ENCODE measurements around the gene RBM42.
A peak's percentile ranks its signal among the peaks of the same experiment; 100 is the strongest.
"Not testable (repeated sequence)": the region's sequence is repeated elsewhere in the genome, so short reads cannot be mapped to it uniquely, and the experiment has no call there.

Gene RBM42

DNA sequence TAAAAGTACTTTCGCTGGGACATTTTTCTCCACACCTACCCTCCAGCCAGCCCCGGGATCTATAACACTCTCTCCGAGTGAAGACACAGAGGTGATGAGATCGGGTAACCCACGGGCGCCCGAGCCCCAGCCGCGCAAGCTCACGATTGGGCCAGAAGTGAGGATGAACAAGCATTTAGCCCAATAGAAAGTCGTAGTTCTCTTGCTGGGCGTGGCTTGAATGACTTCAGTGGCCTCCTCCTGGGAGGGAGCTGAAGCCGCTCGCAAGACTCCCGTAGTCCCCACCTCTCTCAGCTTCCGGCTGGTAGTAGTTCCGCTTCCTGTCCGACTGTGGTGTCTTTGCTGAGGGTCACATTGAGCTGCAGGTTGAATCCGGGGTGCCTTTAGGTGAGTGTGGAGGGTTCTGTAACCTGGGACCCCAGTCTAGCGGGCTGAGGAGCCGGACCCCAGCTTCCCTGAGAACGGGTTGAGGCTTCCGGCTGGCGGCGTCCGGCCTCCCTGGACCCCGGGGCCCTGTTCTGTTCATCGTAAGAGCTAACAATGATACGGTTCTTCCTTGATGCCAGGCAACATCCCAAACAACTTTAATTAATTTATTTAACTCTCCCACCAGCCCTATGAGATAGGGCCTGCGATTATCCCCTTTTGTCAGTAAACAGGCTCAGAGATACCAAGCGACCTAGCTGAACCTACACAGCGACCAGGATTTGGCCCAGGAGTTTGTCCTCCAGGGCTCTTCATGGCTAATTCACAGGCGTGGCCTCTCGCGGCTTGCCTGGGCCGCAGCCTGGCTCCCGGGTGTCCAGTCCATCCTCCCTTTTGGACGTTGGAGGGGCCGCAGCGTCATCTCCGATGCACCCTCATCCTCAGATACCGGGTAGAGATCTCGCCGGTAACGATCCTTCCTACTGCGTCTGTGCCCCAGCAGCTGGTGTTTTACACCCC, 19.5 kb downstream of the RBM42 start, which contains the start of gene COX6B1:
TSS of gene COX6B1 (plus strand) at position 307 of the 945 bp plus-strand sequence. CDS start 2,921 bp downstream, outside the sequence.
- peak; percentile 78 to 96 for DNase-seq (ENCODE audit: extremely low read depth in 1 of 2, low read depth in 1 of 2)

DNA sequence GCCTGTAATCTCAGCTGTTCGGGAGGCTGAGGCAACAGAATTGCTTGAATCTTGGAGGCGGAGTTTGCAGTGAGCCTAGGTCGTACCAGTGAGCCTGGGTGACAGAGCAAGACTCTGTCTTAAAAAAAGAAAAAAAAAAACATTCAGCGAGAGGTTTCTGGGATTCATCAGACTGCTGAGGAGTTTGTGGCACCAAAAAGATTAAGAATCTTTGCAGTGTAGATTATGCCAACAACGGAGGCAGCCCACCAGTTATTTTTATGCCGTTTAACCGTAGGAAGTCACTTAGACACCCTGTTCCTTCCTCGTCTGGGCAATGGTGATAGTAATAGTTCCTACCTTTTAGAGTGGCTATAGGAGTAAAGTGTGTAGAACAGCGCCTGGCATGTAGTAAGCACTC, 21.7 kb downstream of the RBM42 start:
- DNase-seq (ENCODE audit: extremely low read depth in 1 of 2, low read depth in 1 of 2), result no peak

DNA sequence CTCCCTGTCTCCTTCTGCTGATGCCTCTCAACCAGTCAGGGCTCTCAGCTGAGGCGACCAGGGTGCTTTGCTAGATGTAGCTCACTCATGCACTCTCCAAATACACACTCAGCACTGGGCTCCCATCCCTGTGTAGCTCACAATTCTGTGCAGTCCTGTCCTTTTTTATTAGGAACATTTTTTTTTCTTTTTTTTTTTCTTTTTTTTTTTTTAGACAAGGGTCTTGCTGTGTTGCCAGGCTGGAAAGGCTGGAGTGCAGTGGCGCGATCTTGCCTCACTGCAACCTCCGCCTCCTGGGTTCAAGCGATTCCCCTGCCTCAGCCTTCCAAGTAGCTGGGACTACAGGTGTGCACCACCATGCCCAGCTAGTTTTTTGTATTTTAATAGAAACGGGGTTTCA, 26.0 kb downstream of the RBM42 start:
- DNase-seq (ENCODE audit: extremely low read depth in 1 of 2, low read depth in 1 of 2), result not testable (repeated sequence)

DNA sequence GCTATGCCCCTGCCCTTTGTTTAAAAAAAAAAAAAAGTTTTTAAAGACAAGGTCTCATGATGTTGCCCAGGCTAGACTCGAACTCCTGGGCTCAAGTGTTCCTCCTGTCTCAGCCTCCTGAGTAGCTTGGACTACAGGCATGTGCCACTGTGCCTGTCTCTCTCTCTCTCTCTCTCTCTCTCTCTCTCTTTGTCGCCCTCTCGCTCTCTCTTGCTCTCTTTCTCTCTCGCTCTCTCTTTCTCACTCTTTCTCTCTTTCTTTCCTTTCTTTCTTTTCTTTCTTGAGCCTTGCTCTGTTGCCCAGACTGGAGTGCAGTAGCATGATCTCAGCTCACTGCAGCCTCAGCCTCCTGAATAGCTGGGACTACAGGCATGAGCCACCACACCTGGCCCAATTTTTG, 26.8 kb downstream of the RBM42 start:
- DNase-seq (ENCODE audit: extremely low read depth in 1 of 2, low read depth in 1 of 2), result no peak

DNA sequence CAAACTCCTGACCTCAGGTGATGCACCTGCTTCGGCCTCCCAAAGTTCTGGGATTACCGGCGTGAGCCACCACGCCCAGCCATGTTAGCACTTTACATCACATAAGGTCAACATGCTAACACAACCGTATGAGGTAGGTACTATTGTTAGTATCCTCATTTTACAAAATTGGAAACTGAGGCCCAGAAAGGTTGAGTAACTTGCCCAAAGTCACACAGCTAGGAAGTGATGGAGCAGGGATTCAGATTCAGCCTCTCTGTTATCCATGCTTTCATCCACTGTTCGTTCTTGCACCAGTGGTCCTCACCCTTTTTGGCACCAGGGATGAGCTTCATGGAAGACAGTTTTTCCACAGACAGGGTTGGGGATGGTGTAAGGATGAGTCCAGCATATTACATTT, 27.9 kb downstream of the RBM42 start:
- no peak for DNase-seq (ENCODE audit: extremely low read depth in 1 of 2, low read depth in 1 of 2)

DNA sequence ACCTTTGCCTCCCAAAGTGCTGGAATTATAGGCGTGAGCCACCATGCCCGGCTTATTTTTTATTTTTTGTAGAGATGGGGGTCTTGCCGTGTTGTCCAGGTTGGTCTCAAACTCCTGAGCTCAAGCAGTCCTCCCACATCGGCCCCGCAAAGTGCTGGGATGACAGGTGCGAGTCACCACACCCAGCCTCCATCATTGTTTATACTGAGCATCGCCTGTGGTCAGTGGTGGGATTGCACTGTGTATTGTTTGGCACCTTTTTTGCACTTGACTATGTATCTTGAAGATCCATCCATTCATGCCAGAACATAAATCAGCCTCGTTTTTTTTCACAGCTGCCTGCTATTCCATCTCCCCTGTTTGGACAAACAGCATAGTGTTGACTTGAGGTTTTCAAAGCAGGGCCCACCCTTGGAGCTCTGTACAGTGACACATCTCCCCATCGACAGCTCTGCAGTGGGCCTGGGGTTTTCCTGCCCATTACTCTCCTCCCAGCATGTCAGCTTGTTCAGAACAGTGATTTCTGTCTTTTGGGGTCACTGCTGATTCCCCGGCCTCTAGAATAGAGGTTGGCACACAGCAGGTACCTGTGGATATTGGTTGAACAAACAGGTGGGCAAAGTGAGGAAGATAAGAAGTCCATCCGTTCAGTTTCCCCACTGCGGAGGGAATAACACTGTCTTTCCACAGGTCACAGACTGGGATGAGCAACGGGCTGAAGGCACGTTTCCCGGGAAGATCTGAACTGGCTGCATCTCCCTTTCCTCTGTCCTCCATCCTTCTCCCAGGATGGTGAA, 29.3 kb downstream of the RBM42 start:
- DNase-seq (ENCODE audit: extremely low read depth in 1 of 2, low read depth in 1 of 2), result no peak

DNA sequence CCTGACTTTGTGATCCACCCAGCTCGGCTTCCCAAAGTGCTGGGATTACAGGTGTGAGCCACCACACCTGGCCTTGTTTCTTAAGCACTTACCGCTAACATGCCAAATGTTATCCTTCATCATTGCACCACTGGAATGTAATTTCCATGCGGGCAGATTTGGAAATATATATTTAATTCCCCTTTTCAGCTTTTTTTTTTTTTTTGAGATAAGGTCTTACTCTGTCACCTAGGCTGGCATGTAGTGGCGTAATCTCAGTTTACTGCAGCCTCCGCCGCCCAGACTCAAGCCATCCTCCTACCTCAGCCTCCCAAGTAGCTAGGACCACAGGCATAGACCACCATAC, 33.1 kb downstream of the RBM42 start:
- DNase-seq (ENCODE audit: extremely low read depth in 1 of 2, low read depth in 1 of 2), result no peak

DNA sequence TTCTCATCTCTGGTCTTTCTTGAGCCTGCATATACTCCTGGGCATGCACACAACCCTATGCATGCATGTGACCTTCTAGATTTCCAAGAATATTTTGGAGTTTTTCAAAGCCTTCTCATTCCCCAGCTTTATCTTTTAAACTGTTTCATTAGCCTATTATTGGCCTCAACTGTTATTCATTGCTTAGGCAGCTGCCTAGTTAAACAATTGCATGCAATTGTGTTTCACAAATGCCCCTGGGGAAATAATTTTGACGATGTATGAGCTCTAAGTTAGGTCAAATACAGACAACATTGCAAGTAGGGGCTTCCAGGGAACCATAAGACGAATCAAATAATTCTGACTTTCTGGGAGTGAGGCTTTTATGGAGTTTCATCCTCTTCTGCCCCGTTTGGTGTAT, 35.1 kb downstream of the RBM42 start:
- DNase-seq (ENCODE audit: extremely low read depth in 1 of 2, low read depth in 1 of 2), result no peak

DNA sequence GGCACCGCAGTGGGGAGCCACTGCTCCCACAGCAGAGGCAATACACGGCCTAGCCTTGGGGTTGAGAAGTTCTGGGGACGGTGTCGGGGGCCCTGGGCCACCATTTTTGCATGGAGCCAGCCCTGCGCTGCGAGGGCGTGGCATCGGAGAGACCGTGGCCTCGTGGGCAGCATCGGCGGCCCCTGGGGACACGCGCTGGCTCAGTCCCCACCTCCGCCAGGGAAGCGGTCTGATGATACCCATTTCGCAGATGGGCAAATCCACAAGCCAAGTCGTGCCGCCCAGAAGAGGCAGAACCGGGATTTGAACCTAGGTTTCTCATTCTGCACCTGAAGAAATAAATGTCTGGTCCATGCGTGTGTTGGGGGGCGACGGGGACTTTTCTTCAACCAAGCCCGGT, 36.3 kb downstream of the RBM42 start:
- no peak for DNase-seq (ENCODE audit: extremely low read depth in 1 of 2, low read depth in 1 of 2)

DNA sequence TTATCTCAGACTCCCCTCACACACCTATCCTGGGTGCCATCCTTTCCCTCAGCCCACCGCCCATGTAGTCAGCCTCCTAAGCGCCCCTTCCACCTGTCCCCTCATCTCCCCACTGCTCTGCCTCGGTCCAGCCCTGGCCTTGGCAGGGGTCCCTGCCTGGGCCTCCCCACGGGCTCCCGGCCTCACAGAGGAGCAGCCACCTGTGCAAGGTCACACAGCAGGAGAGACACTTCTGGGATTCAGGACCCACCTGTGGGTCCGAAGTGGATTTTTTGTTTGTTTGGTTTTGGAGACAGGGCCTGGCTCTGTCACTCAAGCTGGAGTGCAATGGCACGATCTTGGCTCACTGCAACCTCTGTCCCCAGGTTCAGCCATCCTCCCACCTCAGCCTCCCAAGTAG, 36.8 kb downstream of the RBM42 start:
- no peak for DNase-seq (ENCODE audit: extremely low read depth in 1 of 2, low read depth in 1 of 2)

DNA sequence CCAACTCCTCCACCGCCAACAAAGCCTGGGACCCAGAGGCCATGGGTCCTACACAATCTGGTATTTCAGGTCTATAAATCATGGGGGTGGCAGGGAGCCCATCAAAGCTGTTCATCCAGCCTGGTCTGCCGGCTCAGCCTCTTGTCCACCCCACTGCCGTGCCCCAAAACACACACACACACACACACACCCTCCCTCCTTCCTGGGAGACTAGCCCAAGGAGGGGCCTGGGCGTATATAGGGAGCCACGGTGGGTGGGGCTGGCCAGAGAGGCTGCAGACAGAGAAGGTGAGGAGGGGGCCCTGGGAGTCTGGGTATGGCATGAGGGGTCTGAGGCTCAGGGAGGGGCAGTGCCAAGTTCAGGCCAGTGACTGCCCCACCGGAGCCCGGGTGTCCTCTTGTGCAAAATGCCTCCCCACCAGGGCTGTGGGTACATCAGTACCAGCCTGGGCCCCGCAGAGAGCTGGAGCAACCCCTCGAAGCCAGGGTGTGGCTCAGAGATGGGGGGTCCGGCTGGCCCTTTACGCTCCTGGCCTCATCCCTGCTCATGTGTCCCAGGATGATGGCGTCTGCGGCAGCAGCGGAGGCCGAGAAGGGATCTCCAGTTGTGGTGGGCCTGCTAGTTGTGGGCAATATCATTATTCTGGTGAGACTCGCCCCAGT, 37.5 kb downstream of the RBM42 start, which contains the start of gene UPK1A:
TSS of gene UPK1A (plus strand) at position 267 of the 663 bp plus-strand sequence. CDS start at position 563, 296 bp downstream.
- DNase-seq (ENCODE audit: extremely low read depth in 1 of 2, low read depth in 1 of 2), result no peak

DNA sequence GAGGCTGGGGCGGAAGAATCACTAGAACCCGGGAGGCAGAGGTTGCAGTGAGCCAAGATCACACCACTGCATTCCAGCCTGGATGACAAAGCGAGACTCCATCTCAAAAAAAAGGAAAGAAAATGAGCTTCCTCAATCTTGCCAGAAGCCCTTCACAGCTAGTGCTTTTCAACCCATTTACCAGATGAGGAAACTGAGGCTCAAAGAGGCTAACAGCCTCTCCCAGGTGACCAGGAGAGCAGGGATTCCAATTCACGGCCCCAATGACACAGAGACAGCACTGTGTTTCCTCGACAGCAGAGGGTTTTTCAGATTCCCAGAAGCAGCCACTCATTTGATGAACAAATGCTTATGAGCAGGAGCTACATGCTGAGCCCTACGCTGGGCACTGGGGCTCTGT, 40.7 kb downstream of the RBM42 start:
- DNase-seq (ENCODE audit: extremely low read depth in 1 of 2, low read depth in 1 of 2), result no peak

DNA sequence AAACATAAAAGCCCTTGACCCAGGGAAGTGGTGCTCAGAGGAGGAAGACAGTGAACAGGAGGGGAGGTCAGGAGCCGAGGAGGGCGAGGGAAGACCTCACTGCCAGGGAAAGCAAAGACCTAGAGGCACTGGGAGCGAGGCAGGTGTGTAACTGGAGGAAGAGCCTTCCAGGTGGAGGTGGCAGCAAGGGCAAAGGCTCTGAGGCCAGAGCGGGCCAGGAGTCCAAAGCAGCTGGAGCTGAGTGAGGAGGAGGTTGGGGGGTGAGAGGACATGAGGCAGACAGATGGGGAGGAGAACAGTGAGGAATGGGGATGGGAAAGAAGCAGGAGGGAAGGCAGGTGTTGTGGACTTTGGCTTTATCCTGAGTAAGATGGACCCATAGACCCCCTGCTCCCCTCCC, 41.1 kb downstream of the RBM42 start:
- no peak for DNase-seq (ENCODE audit: extremely low read depth in 1 of 2, low read depth in 1 of 2)

DNA sequence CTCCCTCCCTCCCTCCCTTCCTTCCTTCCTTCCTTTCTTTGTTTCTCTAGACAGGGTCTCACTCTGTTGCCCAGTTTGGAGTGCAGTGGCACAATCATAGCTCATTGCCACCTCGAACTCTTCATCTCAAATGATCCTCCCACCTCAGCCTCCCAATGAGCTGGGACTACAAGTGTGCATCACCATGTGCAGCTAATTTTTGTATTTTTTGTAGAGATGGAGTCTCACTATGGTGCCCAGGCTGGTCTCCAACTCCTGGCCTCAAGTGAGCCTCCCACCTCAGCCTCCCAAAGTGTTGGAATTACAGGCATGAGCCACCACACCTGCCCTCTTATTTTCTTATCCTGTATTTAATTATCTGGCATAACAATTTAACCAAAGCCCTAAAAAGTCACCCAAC, 41.9 kb downstream of the RBM42 start:
- no peak for DNase-seq (ENCODE audit: extremely low read depth in 1 of 2, low read depth in 1 of 2)

DNA sequence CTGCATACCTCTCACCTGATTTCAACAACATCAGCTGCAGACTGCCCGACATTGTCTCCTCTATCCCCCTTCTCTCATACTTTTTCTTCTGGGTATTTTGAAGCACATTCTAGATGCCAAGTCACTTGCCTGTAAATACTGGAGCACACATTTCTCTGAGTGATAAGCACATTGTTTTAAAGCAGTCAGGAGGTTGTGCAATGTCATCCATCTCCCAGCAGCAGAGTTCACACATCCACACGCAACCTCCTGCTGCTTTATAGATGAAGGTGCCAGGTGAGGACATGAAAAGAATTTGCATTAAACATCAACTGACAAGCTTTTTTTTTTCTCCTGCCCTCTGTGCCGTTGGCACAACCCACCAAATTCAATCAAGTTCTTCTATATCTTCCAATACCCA, 43.0 kb downstream of the RBM42 start:
- DNase-seq (ENCODE audit: extremely low read depth in 1 of 2, low read depth in 1 of 2), result no peak

DNA sequence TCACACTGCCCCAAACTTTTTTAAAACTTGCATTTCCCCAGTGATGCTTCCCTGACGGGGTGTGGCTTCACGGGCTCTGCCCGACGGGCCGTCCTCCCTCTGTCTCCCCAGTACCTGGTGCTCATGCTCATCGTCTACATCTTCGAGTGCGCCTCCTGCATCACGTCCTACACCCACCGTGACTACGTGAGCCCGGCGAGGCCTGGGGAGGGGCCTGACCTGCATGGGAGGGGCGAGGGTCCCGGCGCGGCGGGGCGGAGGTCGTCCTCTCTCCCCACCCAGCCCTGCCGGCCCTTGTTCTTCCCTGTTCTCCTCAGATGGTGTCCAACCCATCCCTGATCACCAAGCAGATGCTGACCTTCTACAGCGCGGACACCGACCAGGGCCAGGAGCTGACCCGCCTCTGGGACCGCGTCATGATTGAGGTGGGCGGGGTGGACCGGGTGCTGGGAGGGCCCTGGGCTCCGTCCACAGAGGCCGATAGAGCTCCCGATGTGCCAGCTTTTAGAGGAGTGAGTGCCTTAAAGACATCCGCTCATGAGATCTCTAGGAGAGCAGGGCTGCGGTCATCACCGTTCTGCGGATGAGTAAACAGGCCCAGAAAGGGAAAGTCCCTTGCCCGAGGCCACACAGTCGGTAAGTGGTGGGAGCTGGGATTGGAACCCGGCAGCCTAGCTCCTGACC, 44.4 kb downstream of the RBM42 start:
- peak; percentile 29 to 53 for DNase-seq (ENCODE audit: extremely low read depth in 1 of 2, low read depth in 1 of 2)

DNA sequence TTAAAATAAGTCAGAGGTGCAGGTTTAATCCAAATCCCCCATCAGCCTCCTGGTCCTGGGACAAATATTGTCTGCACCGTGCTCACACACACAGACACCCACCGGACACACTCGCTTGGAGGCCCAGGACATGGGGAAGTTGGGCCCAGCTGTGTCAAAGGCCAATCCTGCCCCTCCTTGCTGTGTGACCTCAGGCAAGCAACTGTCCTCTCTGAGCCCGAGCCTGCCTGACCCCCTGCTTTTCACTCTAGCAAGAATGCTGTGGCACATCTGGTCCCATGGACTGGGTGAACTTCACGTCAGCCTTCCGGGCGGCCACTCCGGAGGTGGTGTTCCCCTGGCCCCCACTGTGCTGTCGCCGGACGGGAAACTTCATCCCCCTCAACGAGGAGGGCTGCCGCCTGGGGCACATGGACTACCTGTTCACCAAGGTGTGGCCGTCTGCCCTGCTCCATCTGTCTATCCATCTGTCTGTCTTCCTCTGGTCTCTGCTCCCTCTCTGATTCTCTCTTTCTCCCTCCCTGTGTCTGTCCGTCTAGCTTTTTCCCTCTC, 46.8 kb downstream of the RBM42 start:
- no peak for DNase-seq (ENCODE audit: extremely low read depth in 1 of 2, low read depth in 1 of 2)

Data from stimulated activated CD8-positive, alpha-beta memory T cell treated with anti-CD3 and anti-CD28 coated beads, Interleukin-7, amount 100 ng/mL, for 48 hours (primary cell).